Neural cell (in vitro differentiated cells): ENCODE data around the gene GRP. TPM values are rescaled to one million over a fixed set of nuclear protein-coding genes. Genes with fewer than 3 reads are reported as not detected.

ENCODE experiments used
- H2AFZ ChIP-seq: fragments of 200-600, 300-800 bp; sonication (generic), shearing (Covaris generic); 2 replicates; pipeline ENCODE4 v1.6.0; 2014; ENCODE audit warnings: low read depth, mild to moderate bottlenecking, antibody characterized with exemption, low read length, moderate library complexity
- H3F3A ChIP-seq: fragments of 200-600 bp; shearing (Covaris generic); 2 replicates; pipeline ENCODE4 v1.6.1; 2016; ENCODE audit warnings: mild to moderate bottlenecking, moderate library complexity, mixed read lengths, antibody characterized with exemption, low read length; ENCODE audit not compliant: insufficient read depth, poor library complexity, severe bottlenecking
- H3K27ac ChIP-seq: fragments of 200-600, 300-800 bp; sonication (generic), shearing (Covaris generic); 2 replicates; pipeline ENCODE4 v1.5.1; 2014; ENCODE audit warnings: mild to moderate bottlenecking, low read length, moderate library complexity
- H3K27me3 ChIP-seq: fragments of 300-800, 200-600 bp; sonication (generic), shearing (Covaris generic); 2 replicates; pipeline ENCODE4 v1.6.0; 2014; ENCODE audit warnings: mild to moderate bottlenecking, low read depth, low read length, moderate library complexity; ENCODE audit not compliant: insufficient read depth
- H3K36me3 ChIP-seq: fragments of 300-800, 200-600 bp; sonication (generic), shearing (Covaris generic); 2 replicates; pipeline ENCODE4 v1.5.1; 2014; ENCODE audit warnings: mild to moderate bottlenecking, antibody characterized with exemption, low read length, moderate library complexity; ENCODE audit not compliant: insufficient read depth
- H3K4me2 ChIP-seq: fragments of 300-800, 200-600 bp; sonication (generic), shearing (Covaris generic); 2 replicates; pipeline ENCODE4 v1.6.0; 2014; ENCODE audit warnings: mild to moderate bottlenecking, low read length
- H3K4me3 ChIP-seq: fragments of 300-800, 200-600 bp; sonication (generic), shearing (Covaris generic); 2 replicates; pipeline ENCODE4 v1.5.1; 2014; ENCODE audit warnings: mild to moderate bottlenecking, low read length, moderate library complexity
- H3K79me2 ChIP-seq: fragments of 200-600 bp; shearing (Covaris generic); replicated peaks from 2 replicates; pipeline ENCODE4 v1.6.0; 2014; ENCODE audit warnings: mild to moderate bottlenecking, low read length, moderate library complexity; ENCODE audit not compliant: insufficient read depth
- H3K9ac ChIP-seq: fragments of 300-800, 200-600 bp; sonication (generic), shearing (Covaris generic); 2 replicates; pipeline ENCODE4 v1.6.1; 2016; ENCODE audit warnings: mild to moderate bottlenecking, low read length, mixed read lengths
- H3K9me2 ChIP-seq: fragments of 200-600 bp; shearing (Covaris generic); 2 replicates; pipeline ENCODE4 v1.6.1; 2016; ENCODE audit warnings: mild to moderate bottlenecking, low read length, mixed read lengths; ENCODE audit not compliant: insufficient read depth
- H3K9me3 ChIP-seq: fragments of 200-600, 300-800 bp; sonication (generic), shearing (Covaris generic); 2 replicates; pipeline ENCODE4 v1.6.1; 2016; ENCODE audit warnings: mild to moderate bottlenecking, mixed run types, low read length, moderate library complexity, mixed read lengths
- H4K20me1 ChIP-seq: fragments of 200-600 bp; shearing (Covaris generic); 2 replicates; pipeline ENCODE4 v1.6.1; 2016; ENCODE audit warnings: mild to moderate bottlenecking, mixed run types; ENCODE audit not compliant: insufficient read depth
- CTCF ChIP-seq: fragments of 450-650 bp; IDR thresholded peaks from 2 replicates; pipeline ENCODE4 v1.5.1; 2014; ENCODE audit warnings: antibody characterized with exemption, mild to moderate bottlenecking, moderate library complexity; ENCODE audit not compliant: poor library complexity, severe bottlenecking
- EP300 ChIP-seq: fragments of 450-650 bp; conservative IDR thresholded peaks from 2 replicates; pipeline ENCODE4 v1.6.1; 2014; ENCODE audit warnings: antibody characterized with exemption, mild to moderate bottlenecking, moderate library complexity; ENCODE audit not compliant: poor library complexity, severe bottlenecking
- EZH2 ChIP-seq: fragments of 200-600, 300-800 bp; shearing (Covaris generic), sonication (generic); IDR thresholded peaks from 2 replicates; pipeline ENCODE4 v1.6.1; 2014; ENCODE audit warnings: antibody characterized with exemption, low read length, borderline replicate concordance, mild to moderate bottlenecking; ENCODE audit not compliant: insufficient read depth, poor library complexity, severe bottlenecking
- MXI1 ChIP-seq: fragments of 450-650 bp; conservative IDR thresholded peaks from 2 replicates; pipeline ENCODE4 v1.6.1; 2014; ENCODE audit warnings: antibody characterized with exemption, mild to moderate bottlenecking; ENCODE audit not compliant: poor library complexity, severe bottlenecking
- POLR2AphosphoS5 ChIP-seq: IDR thresholded peaks from 2 replicates; pipeline ENCODE4 v1.6.1; 2012
- RAD21 ChIP-seq: fragments of 450-650 bp; conservative IDR thresholded peaks from 2 replicates; pipeline ENCODE4 v1.6.1; 2014; ENCODE audit warnings: antibody characterized with exemption, mild to moderate bottlenecking, moderate library complexity
- SMC3 ChIP-seq: fragments of 450-650 bp; conservative IDR thresholded peaks from 2 replicates; pipeline ENCODE4 v1.6.1; 2014; ENCODE audit warnings: antibody characterized with exemption, mild to moderate bottlenecking, moderate library complexity; ENCODE audit not compliant: poor library complexity
- TAF1 ChIP-seq: IDR thresholded peaks from 2 replicates; pipeline ENCODE4 v1.6.1; 2012; ENCODE audit warnings: low read depth
- polyA plus RNA-seq: library from polyadenylated mRNA; depleted of rRNA; stranded (reverse); fragments of >200 nt; gene quantifications from 2 replicates; pipeline ENCODE4 v1.2.3, GENCODE V29; 2014
- TF ChIP-seq, protein P1 (sequence below): IDR thresholded peaks from 2 replicates; pipeline ENCODE4 v1.6.1; 2012; ENCODE audit warnings: borderline replicate concordance

The GRP gene
- polyA plus RNA-seq, 1 donor from 2014 or later, result not detected

DNA sequence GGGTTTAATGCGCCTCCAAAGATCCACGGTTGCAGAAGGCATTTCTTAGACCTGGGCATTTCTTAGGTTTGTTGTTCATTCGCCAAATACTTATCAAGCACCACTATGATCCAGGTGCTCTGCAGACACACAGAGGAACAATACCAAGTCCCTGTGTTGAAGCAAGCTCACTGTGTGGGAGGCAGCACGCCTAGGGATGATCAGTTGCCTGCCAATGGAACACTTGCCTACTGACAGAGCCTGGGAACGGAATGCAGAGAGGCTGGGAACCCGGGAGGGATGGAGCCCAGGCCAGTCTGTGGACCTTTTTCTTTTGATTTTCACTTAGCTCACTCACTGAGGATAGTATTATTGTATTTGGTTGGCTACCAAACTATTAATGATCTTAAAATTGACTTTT, 1.9 kb upstream of the GRP start:
- H2AFZ ChIP-seq, result no peak overlapping the region
- H3K9me3 ChIP-seq, result no peaks in the 10 kb centered on the region
- no peak overlapping the region for H3K4me2 ChIP-seq
- H3K27me3 ChIP-seq, result peaks cover 64% of the 10 kb centered on the region
- H3K9ac ChIP-seq, result no peak overlapping the region
- H3K4me3 ChIP-seq, result no peak overlapping the region
- H3K9me2 ChIP-seq, result no peaks in the 10 kb centered on the region
- no peak overlapping the region for H3K27ac ChIP-seq
- H3K36me3 ChIP-seq, result no peaks in the 10 kb centered on the region
- no peak for TF ChIP-seq TAF1
- TF ChIP-seq, protein P1, sequence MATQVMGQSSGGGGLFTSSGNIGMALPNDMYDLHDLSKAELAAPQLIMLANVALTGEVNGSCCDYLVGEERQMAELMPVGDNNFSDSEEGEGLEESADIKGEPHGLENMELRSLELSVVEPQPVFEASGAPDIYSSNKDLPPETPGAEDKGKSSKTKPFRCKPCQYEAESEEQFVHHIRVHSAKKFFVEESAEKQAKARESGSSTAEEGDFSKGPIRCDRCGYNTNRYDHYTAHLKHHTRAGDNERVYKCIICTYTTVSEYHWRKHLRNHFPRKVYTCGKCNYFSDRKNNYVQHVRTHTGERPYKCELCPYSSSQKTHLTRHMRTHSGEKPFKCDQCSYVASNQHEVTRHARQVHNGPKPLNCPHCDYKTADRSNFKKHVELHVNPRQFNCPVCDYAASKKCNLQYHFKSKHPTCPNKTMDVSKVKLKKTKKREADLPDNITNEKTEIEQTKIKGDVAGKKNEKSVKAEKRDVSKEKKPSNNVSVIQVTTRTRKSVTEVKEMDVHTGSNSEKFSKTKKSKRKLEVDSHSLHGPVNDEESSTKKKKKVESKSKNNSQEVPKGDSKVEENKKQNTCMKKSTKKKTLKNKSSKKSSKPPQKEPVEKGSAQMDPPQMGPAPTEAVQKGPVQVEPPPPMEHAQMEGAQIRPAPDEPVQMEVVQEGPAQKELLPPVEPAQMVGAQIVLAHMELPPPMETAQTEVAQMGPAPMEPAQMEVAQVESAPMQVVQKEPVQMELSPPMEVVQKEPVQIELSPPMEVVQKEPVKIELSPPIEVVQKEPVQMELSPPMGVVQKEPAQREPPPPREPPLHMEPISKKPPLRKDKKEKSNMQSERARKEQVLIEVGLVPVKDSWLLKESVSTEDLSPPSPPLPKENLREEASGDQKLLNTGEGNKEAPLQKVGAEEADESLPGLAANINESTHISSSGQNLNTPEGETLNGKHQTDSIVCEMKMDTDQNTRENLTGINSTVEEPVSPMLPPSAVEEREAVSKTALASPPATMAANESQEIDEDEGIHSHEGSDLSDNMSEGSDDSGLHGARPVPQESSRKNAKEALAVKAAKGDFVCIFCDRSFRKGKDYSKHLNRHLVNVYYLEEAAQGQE, result no peak
- TF ChIP-seq RAD21, result no peak
- no peak for TF ChIP-seq POLR2AphosphoS5
- no peak for TF ChIP-seq SMC3
- no peak for TF ChIP-seq MXI1
- no peak for TF ChIP-seq CTCF
- TF ChIP-seq EP300, result no peak
- TF ChIP-seq EZH2, result no peak
- no peaks in the 10 kb centered on the region for H3F3A ChIP-seq
- H4K20me1 ChIP-seq, result no peaks in the 10 kb centered on the region
- no peaks in the 10 kb centered on the region for H3K79me2 ChIP-seq

GRCh38 chr18:59220164-59220783, 316 bp downstream of the GRP start:
- peaks cover 69% of the 10 kb centered on the region for H3K27me3 ChIP-seq

More at GRCh38 chr18:59220164-59220783, 316 bp downstream of the GRP start:
- Histone ChIP-seq H3K4me2 (peak overlapping the region; percentile 65), H3F3A (no peaks in the 10 kb centered on the region), H3K79me2 (no peaks in the 10 kb centered on the region), H4K20me1 (no peaks in the 10 kb centered on the region), H3K27ac (no peak overlapping the region), H3K4me3 (peak overlapping the region; percentile 70), H3K9ac (peak overlapping the region; percentile 3), H3K9me2 (no peaks in the 10 kb centered on the region), H2AFZ (no peak overlapping the region), H3K9me3 (no peaks in the 10 kb centered on the region), H3K36me3 (no peaks in the 10 kb centered on the region)
- TF ChIP-seq MXI1 (no peak), POLR2AphosphoS5 (no peak), CTCF (no peak), TAF1 (no peak)
